Hepatic stellate cell (primary cell): ENCODE data around the gene WDR72.
"Not testable (repeated sequence)": the region's sequence is repeated elsewhere in the genome, so short reads cannot be mapped to it uniquely, and the experiment has no call there.

ENCODE experiments used
- DNase-seq: peaks from one replicate; pipeline ENCODE4 v3.0.0; 2011; ENCODE audit warnings: low spot score

WDR72 gene

DNA sequence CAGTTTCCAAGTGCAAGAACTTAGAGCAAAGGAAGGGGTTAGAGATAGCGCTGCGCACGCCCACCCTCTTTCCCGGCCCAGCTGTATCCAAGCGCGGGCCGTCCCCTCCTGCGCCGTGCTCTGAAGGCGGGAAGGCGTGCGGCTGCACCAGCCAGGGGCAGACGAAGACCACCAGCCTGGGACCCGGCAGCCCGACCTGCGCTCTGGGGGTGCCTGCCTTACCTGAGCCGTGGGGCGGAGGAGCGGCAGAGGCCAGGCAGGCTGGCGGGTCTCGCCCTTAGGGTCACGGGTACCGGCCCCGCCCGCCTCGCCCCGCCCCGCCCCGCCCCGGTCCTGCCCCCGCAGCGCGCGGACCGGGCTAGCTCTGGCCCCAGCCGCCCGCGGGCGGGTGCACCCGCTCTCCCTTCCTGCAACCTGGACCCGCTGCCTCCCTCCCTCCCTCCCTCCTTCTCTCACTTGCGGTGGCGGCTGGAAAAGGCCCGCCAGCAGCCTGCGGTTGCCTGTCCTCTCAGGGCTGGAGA is at the start of gene WDR72:
TSS of gene WDR72 (minus strand) at position 253 of the 521 bp plus-strand sequence. CDS start 26,514 bp downstream, outside the sequence.
- no peak for DNase-seq

DNA sequence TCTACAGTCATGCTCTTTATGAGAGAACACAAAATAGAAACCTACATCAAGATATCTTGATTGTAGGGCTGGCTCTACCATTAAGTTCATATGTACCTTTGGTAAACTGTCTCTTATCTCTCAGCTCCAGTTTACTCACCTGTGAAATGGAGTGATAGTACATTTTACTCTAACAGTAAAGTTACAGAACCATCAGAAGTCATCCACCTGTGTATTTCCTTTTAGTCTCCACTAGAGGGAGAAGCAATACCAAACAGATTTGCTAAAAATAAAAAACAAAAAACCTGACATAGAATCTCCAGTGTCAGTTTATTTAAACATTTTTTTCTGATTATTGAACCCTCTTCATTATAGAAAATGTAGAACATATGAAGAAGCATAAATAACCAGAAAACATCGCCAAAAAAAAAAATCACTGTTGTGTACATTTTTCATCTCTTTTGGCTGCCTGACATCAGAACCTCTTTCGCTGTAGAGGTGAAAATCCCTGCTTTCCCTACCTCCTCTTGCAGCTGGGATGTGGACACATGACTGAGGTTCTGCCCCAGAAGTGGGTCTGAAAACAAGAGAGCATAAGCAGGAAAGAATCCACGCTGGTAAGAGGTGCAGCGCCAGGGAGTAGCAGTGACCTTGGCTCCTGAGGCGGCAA is 48.7 kb upstream of the WDR72 start:
- DNase-seq = no peak

DNA sequence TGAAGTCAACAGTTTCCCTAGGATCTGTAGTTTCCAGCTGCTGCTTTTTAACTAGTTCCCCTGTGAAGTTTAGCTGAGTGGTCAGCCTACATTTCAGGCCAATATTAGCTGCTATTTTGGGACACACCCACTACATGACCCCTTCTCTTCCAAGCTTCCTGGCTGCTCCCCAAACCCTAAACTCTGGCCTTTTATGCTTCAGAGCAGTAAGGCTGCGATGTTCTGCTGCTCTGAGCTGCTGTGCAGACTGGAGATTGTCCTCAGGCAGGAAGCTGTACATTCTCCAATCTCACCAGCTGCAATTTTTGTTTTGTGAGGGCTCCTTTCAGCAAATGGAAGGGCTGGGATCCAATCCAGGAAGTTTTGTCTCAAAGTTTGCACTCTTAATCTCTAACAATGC is 48.0 kb upstream of the WDR72 start:
- DNase-seq = no peak

DNA sequence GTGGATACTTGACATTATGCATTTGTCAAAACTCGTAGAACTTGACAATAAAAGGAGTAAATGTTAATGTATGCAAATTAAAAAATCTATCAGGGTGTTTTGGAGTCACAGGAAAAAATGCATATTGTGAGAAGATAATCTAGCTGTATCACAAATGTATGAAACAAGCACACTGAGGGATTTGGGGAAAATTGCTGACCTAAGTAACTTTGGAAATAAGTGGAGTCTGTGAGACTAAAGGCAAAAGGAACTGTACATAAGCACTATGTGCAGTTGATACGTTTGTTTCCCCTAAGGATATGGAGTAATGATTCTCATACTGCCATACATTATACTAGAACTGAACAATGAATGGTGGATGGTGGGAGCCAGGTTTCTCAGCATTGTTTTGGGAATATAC is 43.2 kb upstream of the WDR72 start:
- DNase-seq = no peak

DNA sequence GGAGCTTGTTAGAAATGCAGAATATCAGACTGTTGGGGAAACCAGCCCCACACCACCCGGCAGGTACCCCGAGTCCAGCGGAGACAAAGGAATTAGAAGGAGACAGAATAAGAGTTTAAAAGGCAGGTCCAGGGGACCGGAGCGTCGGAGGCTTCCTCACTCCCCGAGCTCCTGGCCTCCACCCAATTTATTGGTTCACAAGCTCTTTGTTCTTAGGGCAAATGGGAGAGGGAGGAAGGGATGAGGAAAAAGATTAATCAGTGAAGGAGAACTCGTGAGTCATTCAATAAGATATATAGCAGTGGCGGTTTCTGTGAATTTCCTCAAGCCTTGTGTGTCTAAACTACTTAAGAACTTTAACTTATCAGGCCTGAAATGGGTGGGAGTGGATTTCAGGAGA is 32.1 kb upstream of the WDR72 start:
- DNase-seq = no peak

DNA sequence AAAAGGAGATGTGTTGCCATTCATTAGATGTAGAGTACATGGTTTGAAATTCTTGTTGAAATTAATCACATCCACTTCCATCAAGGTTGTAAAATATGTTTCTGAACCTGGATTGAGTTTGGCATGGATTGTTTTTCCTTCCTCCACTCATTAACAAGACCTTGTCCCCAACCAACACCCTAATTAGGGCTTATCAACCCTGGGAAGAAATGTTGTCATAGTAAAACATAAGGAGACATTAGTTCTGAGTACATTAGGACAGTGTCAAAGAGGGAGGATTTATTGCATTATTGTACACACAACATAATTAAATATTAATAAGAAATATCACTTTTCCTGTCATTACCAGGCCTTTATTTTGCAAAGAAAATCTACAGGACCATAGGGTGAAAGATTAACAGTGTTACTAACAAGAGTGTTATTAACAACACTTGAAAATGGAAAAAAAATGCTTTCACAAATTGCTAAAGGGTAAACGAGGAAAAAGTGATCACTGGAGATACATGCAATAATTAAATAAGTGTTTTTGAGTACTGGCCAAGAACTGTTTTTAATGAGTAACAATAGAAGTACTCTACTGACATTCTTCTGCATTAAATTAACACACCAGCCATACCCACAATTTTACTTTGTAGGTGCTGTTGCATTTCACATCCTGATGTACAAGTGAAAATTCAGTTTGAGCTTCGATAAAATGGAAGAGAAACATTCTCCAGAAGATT is 30.4 kb upstream of the WDR72 start:
- DNase-seq = no peak

DNA sequence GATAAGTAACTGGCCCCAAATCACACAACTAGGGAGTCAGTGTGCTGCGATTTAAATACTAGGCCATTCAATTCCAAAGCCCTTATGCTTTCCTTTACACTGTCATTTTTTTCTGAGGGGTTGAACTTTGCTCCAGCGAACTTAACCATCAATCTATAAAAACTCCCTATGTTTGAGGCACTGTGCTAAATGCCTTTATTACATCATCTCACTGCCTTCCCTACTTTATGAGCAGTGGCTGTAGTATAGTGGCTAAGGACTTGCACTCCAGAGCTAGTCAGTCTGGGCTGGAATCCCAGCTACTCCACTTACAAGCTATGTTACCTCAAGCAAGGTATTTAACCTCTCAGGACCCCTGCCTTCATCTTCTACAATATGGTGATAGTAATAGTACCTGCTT is 26.9 kb upstream of the WDR72 start:
- DNase-seq = no peak

DNA sequence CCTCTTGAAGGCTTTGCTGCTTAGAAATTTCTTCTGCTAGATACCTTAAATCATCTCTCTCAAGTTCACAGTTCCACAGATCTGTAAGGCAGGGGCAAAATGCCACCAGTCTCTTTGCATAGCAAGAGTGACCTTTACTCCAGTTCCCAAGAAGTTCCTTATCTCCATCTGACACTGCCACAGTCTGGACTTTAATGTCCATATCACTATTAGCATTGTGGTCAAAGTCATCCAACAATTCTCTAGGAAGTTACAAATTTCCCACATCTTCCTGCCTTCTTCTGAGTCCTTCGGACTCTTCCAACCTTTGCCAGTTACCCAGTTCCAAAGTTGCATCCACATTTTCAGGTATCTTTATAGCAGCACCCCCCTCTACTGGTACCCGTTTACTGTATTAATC is 25.8 kb upstream of the WDR72 start:
- not testable (repeated sequence) for DNase-seq

DNA sequence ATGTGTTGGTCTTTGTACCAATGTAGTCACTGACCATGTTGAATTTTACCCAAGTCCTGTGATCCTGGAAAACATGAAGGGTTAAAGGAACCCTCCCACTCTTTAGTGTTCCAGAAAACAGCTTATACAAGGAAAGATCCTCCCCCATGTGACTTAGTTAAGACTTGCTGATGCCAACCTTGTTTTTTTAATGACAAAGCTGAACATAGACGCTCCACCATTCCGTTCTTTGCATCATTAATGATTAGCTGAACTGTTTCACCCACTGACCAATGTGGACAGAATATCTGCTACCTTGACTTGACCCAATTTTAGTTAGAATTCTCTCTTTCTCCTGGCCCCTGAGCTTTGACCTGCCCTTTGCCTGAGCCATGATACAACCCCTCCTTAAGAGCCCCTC is 3.5 kb upstream of the WDR72 start:
- DNase-seq = no peak

DNA sequence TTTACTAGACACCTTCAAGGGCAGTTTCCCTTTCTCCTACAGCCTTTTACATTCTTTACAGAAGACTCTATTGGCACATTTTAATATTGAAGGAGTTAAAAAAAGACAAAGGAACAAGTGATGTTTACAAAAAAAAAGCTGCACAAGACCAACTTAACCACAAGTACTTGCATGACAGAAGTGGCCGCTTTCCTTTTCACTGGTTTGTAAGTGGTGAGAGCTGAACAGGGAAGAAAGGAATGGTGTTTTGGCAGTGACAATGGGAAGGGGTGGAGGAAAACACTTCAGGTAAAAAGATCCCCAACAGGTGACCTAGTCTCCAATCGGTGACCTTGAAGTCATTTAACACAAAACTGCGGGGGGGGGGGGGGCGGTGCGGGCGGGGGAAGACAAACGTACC is 1.1 kb downstream of the WDR72 start:
- no peak for DNase-seq

DNA sequence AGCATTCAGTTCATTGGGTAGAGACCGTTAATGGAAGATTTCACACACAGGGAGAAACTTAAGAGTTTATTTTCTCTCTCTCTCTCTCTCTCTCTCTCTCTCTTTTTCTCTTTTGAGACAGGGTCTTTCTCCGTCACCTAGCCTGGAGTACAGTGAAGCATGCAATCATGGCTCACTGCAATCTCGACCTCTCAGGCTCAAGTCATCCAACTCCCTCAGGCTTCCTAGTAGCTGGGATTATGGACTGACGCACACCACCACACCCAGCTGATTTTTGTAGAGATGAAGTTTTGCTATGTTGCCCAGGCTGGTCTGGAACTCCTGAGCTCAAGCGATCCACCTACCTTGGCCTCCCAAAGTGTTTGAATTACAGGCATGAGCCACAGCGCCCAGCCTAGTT is 1.6 kb downstream of the WDR72 start:
- no peak for DNase-seq

DNA sequence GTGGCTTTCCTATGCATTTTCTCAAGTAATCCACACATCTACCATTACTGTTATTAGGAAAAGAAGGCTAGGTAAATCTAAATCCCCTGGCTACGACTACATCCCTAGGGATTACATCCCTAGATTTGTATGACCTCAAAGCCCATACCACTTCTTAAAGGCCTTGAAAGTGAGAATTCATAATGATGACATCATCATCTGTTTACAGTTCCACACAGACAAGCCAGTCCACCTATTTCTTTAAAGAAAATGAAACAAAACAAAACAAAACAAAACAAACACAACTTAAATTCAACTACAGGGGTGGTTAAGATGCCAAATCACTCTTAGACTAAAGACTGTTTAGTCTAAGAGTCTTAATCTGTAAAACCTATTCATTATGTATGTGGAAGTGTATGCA is 5.7 kb downstream of the WDR72 start:
- no peak for DNase-seq

DNA sequence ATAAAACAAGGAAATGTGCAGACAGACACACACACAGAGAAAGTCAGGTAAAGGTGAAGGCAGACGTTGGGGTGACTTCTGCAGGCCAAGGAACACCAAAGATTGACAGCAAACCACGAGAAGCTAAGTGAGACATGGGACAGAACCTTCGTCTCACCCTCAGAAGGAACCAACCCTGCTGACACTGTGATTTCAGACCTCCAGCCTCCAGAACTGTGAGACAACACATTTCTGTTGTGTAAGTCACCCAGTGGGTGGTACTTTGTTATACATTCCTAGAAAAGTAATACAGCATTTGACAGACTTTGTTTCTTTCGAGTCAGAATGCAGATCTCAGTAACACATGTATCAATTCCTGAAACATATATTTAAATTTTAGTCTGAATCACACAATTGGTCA is 7.1 kb downstream of the WDR72 start:
- no peak for DNase-seq

DNA sequence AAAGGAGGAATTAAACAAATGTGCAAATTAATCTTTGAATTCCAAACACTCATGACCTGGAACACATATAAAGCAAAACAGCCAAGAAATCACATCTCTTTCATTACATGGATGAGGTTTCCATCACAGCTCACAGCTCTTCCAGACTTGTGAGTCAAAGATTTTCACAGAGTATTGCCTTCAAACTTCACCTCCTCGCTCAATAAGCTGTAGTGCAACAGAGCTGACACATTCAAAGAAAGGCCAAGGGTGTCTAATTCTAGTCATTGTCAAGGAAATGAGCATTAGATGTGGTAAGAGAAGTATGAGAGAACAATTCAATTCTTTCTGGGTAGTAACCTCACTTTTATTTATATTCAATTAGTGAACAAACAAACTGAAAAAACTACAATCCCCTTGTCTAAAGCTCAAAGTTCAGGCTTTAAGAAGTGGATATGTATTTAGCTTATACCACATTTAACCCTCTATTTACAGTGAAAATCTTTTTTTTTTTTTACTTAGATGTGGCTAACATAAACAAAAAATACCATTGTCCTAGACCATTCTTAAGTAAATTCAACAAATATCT is 11.9 kb downstream of the WDR72 start:
- no peak for DNase-seq

DNA sequence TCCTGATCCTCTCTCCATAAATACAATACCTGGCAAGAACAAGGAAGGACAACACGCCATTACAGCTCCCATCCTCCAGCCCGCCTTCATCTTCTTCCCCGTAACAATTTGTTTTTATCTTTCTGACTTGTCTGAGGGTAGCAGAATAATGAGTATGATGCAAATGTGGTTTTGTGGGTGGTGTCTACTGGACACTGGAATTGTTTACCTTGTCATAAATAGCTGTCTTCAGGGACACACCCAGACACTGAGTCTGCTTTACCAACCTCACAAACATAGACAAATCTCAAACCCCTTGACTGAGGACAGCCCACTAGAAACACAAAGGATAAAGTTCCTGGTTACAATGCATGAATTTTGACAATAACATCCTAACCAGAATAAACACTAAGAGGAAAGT is 13.4 kb downstream of the WDR72 start:
- DNase-seq = no peak

DNA sequence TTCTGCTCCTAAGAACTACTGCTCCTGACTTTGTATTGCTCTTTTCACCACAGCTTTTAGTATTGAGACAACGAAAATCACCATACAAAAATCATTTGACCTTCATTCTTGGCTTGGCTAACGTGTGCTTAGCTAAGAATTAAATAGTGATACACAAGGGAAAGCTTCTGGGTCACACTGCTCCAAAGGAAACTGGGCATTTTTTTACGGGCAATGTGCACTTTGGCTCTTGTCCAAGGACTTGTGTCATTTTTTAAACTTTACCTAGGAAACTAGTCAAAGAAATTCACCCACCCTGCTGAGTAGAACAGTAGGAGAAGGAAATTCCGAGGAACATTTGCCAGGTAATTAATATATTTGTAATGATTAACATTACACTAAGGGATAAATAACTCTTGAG is 19.8 kb downstream of the WDR72 start:
- DNase-seq = no peak

DNA sequence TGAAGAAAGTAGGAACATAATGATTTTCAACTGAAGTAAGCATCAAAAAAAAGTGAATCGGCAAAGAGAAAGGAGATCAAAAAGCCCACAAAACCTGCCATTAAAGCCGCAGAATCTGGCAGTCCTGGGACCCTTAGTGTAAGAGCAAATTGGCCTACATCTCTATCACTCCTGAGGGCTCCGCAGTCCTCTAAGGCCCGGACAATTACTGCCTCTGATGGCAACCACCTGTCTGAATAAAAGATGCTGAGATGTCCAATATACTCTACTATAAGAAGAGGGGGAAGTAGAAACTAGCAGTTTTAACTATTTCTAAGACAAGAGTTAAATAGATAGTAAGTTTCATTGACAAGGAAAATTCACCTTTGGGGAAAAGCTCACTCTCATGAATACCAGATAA is 20.3 kb downstream of the WDR72 start:
- no peak for DNase-seq

DNA sequence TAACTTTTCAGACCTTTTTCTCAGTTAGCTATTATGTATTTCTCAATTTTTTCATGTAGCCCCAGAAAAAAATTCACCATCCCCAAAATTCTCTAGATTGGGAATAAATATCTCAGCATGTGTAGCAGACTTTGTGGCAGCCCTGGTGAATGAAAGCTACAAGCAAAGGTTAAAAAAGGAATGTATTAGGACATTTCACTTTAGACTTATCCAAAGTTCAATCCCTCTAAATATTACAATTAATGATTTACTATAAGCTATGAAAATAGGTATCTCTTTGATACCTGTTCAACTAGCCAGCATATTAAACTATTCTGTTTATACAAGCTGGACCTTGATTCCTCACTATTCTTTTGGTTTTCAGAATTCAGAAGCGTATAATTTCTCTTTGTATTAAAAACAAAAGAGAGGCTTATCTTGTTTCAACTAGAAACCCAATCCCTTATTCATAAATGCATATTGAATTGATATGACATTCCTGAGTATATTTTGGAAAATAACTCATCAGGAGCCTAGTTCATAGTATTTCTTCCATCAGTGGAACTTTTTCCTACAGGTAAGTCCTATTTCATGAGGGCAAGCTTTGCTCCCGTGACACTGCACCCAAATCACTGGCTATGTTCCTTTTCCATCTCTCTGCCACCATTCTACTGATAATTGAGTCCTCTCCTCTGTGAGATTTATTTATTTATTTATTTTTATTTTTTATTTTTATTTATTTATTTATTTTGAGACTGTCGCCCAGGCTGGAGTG is 38.0 kb downstream of the WDR72 start:
- no peak for DNase-seq

DNA sequence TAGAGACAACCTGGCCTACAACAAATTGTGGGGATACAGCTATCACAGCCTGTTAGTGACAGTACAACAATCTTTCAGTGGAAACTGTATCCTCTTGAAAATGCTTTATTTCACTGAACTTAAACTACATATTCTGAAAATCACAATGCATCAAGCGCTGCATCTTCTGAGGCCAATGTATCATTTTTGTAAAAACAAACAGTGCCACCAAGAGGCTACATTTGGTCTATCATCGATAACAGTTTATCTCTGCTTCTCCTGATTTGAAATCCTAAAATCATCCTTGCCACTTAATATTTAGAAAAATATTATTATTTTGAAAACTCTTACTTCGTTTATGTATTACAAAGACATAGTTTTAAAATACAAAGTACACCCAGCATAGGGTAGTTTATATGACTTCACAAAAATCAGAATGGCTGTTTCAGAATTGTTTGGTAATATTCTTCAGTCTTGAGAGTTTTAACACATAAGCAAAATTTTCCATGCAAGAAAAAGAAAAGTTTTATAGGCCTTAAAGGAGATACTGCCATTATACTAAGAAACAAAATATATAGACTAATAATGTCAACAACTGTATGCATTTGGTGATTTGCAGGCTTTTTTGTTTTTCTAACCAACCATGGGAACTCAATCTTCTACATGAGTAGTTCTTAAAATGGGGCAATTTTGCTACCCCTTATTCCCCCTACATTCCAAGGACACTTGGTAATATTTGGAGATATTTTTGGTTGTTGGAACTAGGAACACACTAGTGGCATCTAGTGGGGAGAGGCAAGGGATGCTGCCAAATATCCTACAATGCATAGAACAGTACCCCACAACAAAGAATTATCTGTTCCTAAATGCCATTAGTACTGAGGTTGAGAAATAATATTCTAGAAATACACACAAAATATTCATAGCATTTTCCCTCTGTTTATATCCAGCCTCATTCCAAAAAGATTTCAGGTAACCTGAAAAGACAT is 42.3 kb downstream of the WDR72 start:
- DNase-seq = no peak

DNA sequence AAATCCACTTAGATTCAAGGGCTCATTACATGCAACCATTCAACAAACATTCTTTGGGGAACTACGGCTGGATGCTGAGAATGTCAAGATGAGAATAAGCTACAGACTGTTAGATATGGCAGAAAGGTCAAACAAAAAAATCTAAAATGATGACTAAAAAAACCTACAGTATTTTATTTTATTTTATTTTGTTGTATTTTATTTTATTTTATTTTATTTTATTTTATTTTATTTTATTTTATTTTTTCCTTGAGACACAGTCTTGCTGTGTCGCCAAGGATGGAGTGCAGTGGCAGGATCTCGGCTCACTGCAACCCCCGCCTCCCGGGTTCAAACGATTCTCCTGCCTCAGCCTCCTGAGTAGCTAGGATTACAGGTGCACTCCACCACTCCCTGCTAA is 46.2 kb downstream of the WDR72 start:
- DNase-seq = no peak

DNA sequence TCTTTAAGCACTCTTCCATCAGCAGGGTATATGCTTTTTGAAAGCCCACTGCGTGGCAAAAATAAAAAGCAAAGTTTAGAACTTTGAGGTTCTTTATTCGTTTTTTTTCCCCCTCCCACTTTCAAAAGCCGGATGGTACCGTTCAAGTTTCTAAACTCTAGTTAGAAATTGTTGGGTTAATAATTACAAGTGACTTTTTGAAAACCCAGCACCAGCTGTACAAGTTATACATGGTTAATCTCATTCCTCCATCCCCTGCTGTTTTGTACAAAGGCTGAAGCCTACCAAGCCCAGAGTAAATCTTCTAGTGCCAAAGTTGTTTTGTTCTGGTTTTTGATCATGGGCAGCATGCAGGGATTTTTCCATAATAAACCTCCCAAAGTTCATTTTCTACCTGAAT is 48.6 kb downstream of the WDR72 start:
- DNase-seq = no peak

DNA sequence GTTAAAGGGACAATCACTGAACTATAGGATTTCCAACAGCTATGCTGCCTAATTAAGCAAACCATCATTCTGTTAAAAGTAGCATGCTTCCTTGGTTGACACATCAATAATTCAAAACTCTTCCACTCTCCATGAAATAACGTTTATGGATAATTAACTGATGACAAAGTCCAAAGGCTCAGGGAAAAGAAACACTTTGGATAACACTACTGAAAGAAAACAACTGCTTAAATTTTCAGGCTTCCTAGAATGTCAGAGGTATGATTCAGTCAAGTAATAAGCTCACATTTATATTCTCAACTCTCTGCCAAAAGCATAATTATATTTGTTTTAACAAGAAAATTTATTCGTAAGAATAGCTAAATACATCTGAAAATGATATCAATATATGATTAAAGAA is 49.6 kb downstream of the WDR72 start:
- DNase-seq = no peak
